Sciatic nerve (tissue), 2 donors: Measurements from ENCODE around the gene ACSF2. TPM values are rescaled to one million over a fixed set of nuclear protein-coding genes. Genes with fewer than 3 reads are reported as not detected.
"Not testable (repeated sequence)": the region's sequence is repeated elsewhere in the genome, so short reads cannot be mapped to it uniquely, and the experiment has no call there.

ENCODE experiments used
- ATAC-seq: fragments of 200-7000 bp; cut with Tn5 transposase; one replicate; pipeline ENCODE4 v1.9.1; 2020; ENCODE audit warnings: mild to moderate bottlenecking, moderate library complexity
- DNase-seq: peaks from one replicate; pipeline ENCODE4 v3.0.0-alpha.2; 2020; ENCODE audit warnings: low spot score
- intact Hi-C: fragments of 100-400 bp; cut with DNase I; formaldehyde crosslinking; loops from one replicate; pipeline ENCODE4 v1.14.2; 2022
- total RNA-seq: library from RNA; stranded (reverse); fragmentation: NEBNext Ultra II Directional; extraction: Animal tissue kit (Norgen Biotek cat#: 25700); gene quantifications from one replicate; pipeline ENCODE4 v1.2.1, GENCODE V29; 2021
- donor health status: DM: no; HTN: no; CAD: no.
- donor health status: DM: no; HTN: no; CAD: no.

Gene ACSF2
- total RNA-seq, 1 donor from 2014 or later, result 37.8 TPM

GRCh38 chr17:50405351-50405750 is 20.7 kb upstream of the ACSF2 start:
- intact Hi-C loops, ATAC-seq, DNase-seq: not testable (repeated sequence)

- DNase-seq (no peak), ATAC-seq (no peak)
- intact Hi-C loops, result no loop called here
These were observed 19.4 kb upstream of the ACSF2 start for GRCh38 chr17:50406578-50406977.

- DNase-seq (no peak), ATAC-seq (no peak)
- intact Hi-C loops, result no loop called here
These were observed 18.1 kb upstream of the ACSF2 start for GRCh38 chr17:50407921-50408320.

GRCh38 chr17:50412188-50412732 is 13.8 kb upstream of the ACSF2 start:
- DNase-seq (no peak), ATAC-seq (no peak)
- intact Hi-C loops, result no loop called here

- ATAC-seq (no peak), DNase-seq (no peak)
- intact Hi-C loops, result no loop called here
These were observed 11.2 kb upstream of the ACSF2 start for GRCh38 chr17:50414808-50415207.

GRCh38 chr17:50419577-50419976 is 6.4 kb upstream of the ACSF2 start:
- ATAC-seq, DNase-seq, intact Hi-C loops: not testable (repeated sequence)

- DNase-seq (no peak), ATAC-seq (peak; percentile 75)
- intact Hi-C loops, result no loop called here
These were observed 5.5 kb upstream of the ACSF2 start for GRCh38 chr17:50420419-50421112.

- DNase-seq, result no peak
- intact Hi-C loops, result no loop called here
- ATAC-seq, result peak; percentile 43
These were observed 4.5 kb upstream of the ACSF2 start for GRCh38 chr17:50421308-50422051.

GRCh38 chr17:50422738-50423137 is 3.3 kb upstream of the ACSF2 start:
- no peak for DNase-seq
- ATAC-seq, result no peak
- intact Hi-C loops, result no loop called here

GRCh38 chr17:50423553-50424159 is 2.4 kb upstream of the ACSF2 start:
- ATAC-seq (no peak), DNase-seq (no peak)
- intact Hi-C loops, result no loop called here

GRCh38 chr17:50424246-50424995 is 1.6 kb upstream of the ACSF2 start:
- ATAC-seq, result no peak
- intact Hi-C loops, result no loop called here
- no peak for DNase-seq

GRCh38 chr17:50424996-50425681 is 879 bp upstream of the ACSF2 start:
- DNase-seq, result no peak
- no peak for ATAC-seq
- intact Hi-C loops, result no loop called here

GRCh38 chr17:50426472-50426782 is 409 bp downstream of the ACSF2 start:
- DNase-seq (no peak), ATAC-seq (no peak)
- intact Hi-C loops, result no loop called here

- intact Hi-C loops, result no loop called here
- DNase-seq (no peak), ATAC-seq (peak; percentile 65)
These were observed 1.1 kb downstream of the ACSF2 start for GRCh38 chr17:50426814-50427787.

- ATAC-seq, intact Hi-C loops, DNase-seq: not testable (repeated sequence)
These were observed 2.1 kb downstream of the ACSF2 start for GRCh38 chr17:50428126-50428525.

- no peak for ATAC-seq
- intact Hi-C loops, result no loop called here
- no peak for DNase-seq
These were observed 2.9 kb downstream of the ACSF2 start for GRCh38 chr17:50428831-50429424.

GRCh38 chr17:50429793-50430192 is 3.8 kb downstream of the ACSF2 start:
- DNase-seq (no peak), ATAC-seq (no peak)
- intact Hi-C loops, result no loop called here
